A549 (cell line): ENCODE measurements around the gene ADAMTS12.

Source experiments
- CBX2 ChIP-seq: fragments of 200-600 bp; sonication (generic); IDR thresholded peaks from 2 replicates; pipeline ENCODE4 v1.6.1; 2016; ENCODE audit warnings: low read depth, mild to moderate bottlenecking, borderline replicate concordance
- MAX ChIP-seq: IDR thresholded peaks from 2 replicates; pipeline ENCODE4 v1.6.1; 2012
- POLR2A ChIP-seq: IDR thresholded peaks from 2 replicates; pipeline ENCODE4 v1.6.1; 2012; ENCODE audit warnings: mild to moderate bottlenecking, low read length
- POLR2AphosphoS2 ChIP-seq: conservative IDR thresholded peaks from 2 replicates; pipeline ENCODE4 v1.6.1; 2012; ENCODE audit warnings: low read length, improper control_type of control experiment, inconsistent platforms
- SMC3 ChIP-seq: fragments of >200 bp; sonication (Bioruptor Twin); formaldehyde crosslinking; IDR thresholded peaks from 3 replicates; pipeline ENCODE4 v1.6.1; 2018; ENCODE audit warnings: inconsistent platforms
- TF ChIP-seq, protein P1 (sequence below): fragments of >200 bp; sonication (Bioruptor Twin); formaldehyde crosslinking; IDR thresholded peaks from 3 replicates; pipeline ENCODE4 v1.5.1; 2016
- TF ChIP-seq, protein P2 (sequence below): fragments of 200-600 bp; sonication (generic); IDR thresholded peaks from 2 replicates; pipeline ENCODE4 v1.6.1; 2016; ENCODE audit warnings: antibody characterized with exemption, mild to moderate bottlenecking, moderate library complexity

DNA sequence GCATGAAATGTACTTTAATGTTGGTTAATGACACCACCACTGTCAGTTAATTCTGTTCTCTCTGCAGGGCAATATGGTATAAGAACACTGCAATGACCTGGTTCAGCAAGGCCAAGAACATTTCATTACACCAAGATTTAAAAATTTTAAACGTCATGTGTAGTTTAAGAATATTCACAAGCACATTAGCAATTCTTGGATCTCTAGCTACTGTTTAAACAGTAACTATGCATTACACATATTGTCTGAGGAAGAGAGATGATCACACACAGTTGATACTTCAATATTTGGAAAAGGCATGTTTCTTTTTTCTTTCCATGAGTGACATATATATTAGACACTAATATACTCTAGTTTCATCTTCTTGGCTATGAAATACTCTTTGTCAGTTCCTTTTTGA is 143.0 kb downstream of the ADAMTS12 start:
- TF ChIP-seq, protein P1, sequence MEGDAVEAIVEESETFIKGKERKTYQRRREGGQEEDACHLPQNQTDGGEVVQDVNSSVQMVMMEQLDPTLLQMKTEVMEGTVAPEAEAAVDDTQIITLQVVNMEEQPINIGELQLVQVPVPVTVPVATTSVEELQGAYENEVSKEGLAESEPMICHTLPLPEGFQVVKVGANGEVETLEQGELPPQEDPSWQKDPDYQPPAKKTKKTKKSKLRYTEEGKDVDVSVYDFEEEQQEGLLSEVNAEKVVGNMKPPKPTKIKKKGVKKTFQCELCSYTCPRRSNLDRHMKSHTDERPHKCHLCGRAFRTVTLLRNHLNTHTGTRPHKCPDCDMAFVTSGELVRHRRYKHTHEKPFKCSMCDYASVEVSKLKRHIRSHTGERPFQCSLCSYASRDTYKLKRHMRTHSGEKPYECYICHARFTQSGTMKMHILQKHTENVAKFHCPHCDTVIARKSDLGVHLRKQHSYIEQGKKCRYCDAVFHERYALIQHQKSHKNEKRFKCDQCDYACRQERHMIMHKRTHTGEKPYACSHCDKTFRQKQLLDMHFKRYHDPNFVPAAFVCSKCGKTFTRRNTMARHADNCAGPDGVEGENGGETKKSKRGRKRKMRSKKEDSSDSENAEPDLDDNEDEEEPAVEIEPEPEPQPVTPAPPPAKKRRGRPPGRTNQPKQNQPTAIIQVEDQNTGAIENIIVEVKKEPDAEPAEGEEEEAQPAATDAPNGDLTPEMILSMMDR: no peak
- no peak for TF ChIP-seq POLR2A
- no peak for TF ChIP-seq POLR2AphosphoS2
- TF ChIP-seq, protein P2, sequence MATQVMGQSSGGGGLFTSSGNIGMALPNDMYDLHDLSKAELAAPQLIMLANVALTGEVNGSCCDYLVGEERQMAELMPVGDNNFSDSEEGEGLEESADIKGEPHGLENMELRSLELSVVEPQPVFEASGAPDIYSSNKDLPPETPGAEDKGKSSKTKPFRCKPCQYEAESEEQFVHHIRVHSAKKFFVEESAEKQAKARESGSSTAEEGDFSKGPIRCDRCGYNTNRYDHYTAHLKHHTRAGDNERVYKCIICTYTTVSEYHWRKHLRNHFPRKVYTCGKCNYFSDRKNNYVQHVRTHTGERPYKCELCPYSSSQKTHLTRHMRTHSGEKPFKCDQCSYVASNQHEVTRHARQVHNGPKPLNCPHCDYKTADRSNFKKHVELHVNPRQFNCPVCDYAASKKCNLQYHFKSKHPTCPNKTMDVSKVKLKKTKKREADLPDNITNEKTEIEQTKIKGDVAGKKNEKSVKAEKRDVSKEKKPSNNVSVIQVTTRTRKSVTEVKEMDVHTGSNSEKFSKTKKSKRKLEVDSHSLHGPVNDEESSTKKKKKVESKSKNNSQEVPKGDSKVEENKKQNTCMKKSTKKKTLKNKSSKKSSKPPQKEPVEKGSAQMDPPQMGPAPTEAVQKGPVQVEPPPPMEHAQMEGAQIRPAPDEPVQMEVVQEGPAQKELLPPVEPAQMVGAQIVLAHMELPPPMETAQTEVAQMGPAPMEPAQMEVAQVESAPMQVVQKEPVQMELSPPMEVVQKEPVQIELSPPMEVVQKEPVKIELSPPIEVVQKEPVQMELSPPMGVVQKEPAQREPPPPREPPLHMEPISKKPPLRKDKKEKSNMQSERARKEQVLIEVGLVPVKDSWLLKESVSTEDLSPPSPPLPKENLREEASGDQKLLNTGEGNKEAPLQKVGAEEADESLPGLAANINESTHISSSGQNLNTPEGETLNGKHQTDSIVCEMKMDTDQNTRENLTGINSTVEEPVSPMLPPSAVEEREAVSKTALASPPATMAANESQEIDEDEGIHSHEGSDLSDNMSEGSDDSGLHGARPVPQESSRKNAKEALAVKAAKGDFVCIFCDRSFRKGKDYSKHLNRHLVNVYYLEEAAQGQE: no peak
- TF ChIP-seq CBX2: no peak
- TF ChIP-seq SMC3: no peak
- no peak for TF ChIP-seq MAX
